ENCODE data around the gene SLC25A6. TPM values are rescaled to one million over a fixed set of nuclear protein-coding genes. Genes with fewer than 3 reads are reported as not detected.
A peak's percentile ranks its signal among the peaks of the same experiment; 100 is the strongest.
"Not testable (repeated sequence)": the region's sequence is repeated elsewhere in the genome, so short reads cannot be mapped to it uniquely, and the experiment has no call there.

SLC25A6 gene
- total RNA-seq (2014; rRNA removed; shearing (Covaris generic); ENCODE audit: low replicate concordance): 478 and 634 TPM in 2 replicates

DNA sequence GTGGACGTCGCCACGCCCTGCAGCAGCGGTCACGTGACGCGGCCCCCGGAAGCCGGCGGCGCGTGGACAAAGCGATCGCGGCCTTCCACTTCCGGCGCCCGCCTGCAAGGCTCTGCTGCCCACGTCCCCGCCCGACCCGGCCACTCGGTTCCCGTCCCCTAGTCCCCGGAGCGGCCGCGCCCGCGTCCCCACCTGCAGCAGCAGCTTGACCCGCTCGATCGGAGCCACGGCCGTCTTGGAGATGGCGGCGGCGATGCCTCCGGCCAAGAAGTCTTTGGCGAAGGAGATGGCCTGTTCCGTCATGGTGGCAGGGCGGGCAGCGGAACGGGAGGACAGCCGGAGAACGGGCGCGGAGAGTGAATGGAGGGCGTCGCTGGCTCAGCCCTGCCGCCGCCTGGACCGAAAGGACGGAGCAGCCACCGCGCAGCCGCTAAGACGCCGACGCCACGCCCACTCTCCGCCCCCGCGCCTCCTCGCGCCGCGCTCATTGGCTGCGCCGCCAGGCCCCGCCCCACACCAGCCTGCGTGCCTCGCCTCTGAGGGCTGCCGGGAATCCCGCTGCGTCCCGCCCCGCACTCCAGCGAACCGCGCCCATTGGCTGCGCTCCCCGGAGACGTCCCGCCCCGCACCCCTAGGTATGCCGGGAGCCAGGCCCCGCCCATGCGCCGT lies at the start of gene SLC25A6:
TSS of gene SLC25A6 (minus strand) at position 407 of the 669 bp plus-strand sequence. CDS start at position 303, 104 bp downstream.
- peaks cover 70% of the 10 kb centered on the region for H3K36me3 ChIP-seq
- H3K27me3 ChIP-seq: no peaks in the 10 kb centered on the region
- no peaks in the 10 kb centered on the region for H3K9me3 ChIP-seq
- peak within 1 kb of the TSS; percentile 97 for H3K4me3 ChIP-seq
- DNase-seq: peak; percentile 100

DNA sequence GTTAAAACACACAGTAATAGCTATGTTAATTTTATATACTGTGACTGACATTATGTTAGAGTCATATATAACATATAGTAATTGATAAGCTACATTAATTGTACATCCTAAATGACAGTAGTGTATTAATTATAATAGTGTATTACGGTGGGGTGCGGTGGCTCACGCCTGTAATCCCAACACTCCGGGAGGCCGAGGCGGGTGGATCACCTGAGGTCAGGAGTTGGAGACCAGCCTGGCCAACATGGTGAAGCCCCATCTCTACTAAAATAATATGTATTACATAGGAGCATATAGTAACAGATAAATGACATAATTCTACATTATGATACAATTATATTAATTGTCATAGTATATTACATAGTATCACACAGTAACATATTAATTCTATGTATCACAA lies 48.6 kb upstream of the SLC25A6 start:
- H3K27me3 ChIP-seq: no peaks in the 10 kb centered on the region
- peaks cover 39% of the 10 kb centered on the region for H3K36me3 ChIP-seq
- no peak for DNase-seq
- peaks cover 12% of the 10 kb centered on the region for H3K9me3 ChIP-seq
- H3K4me3 ChIP-seq: no peak overlapping the region

DNA sequence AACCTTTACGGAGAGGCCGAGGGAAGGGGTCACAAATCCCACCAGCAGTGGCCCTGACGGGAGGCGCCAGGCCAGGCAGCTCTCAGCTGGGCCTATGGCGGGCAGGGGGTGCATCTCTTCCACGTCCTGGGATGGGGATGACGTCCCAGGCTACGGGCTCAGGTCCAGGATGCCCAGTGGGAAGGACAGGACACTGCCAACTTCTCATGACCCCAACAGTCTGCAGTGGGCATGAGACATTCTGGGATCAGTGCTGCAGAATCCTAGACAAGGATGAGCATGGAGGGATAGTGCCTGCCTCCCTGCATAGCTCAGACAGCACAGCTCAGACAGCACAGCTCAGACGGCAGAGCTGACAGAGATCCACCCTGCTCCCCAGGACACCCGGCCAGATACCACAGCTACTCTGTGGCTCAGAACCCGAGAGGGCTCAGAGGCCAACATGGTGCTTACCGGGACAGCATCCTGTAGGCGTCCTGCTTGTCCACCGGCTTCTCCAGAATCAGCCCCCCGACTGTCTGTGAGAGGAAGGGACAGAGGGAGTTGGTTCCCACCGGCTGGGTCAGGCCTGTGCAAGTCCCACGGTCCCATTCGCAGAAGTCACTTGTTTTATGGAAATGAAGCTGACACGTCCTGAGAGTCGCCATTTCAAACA lies 43.5 kb upstream of the SLC25A6 start:
- Histone ChIP-seq H3K9me3 (no peaks in the 10 kb centered on the region), H3K36me3 (peaks cover 29% of the 10 kb centered on the region), H3K4me3 (no peak overlapping the region), H3K27me3 (no peaks in the 10 kb centered on the region)
- no peak for DNase-seq

DNA sequence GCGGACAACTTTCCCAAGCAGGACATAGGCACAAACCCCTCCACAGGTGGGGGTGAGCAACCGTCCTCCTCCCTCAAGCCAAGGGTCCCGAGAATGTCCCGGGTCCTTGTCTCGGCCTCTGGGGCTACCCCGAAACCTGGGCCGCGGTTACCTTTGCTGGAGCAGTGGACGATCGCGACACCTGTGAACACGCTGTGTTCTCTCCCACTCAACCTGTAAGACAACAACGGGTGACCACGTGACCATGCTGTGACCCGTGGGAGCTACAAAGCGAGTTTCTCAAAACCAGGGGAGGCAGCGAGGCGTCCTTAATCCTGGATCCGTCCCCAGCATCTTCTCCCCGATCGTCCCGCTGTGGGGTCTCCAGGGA lies 42.9 kb upstream of the SLC25A6 start:
- H3K27me3 ChIP-seq: no peaks in the 10 kb centered on the region
- DNase-seq: no peak
- H3K9me3 ChIP-seq: no peaks in the 10 kb centered on the region
- peaks cover 31% of the 10 kb centered on the region for H3K36me3 ChIP-seq
- H3K4me3 ChIP-seq: no peak overlapping the region

DNA sequence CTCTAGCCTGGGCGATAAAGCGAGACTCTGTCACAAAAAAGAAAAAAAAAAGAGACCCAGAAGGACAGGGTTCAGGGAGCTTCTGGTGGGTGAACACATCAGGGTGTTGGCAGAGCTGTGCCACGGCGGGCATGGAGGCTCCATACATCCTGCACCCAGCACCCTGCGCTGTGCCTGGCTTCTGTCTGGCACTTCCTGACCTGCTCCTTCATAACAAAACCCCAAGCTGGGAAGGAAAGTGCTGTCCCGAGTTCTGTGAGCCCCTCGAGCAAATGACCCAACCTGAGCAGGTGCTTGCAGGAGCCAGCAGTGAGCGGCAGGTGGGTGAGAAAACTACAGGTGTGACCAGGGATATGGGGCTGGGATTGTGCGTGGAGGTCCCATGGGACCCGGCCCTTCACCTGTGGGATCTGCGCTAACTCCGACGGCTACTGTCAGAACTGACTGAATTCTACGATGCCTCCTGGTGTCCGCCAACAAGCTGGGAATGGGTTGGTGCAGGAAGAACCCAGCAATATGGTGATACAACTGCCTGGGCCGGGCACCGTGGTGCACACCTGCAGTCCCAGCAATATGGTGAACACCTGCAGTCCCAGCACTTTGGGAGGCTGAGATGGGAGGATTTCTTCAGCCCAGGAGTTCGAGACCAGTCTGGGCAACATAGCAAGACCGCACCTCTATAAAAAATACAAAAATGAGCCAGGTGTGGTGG lies 41.9 kb upstream of the SLC25A6 start:
- no peaks in the 10 kb centered on the region for H3K9me3 ChIP-seq
- H3K27me3 ChIP-seq: no peaks in the 10 kb centered on the region
- peaks cover 28% of the 10 kb centered on the region for H3K36me3 ChIP-seq
- no peak overlapping the region for H3K4me3 ChIP-seq
- DNase-seq: no peak

DNA sequence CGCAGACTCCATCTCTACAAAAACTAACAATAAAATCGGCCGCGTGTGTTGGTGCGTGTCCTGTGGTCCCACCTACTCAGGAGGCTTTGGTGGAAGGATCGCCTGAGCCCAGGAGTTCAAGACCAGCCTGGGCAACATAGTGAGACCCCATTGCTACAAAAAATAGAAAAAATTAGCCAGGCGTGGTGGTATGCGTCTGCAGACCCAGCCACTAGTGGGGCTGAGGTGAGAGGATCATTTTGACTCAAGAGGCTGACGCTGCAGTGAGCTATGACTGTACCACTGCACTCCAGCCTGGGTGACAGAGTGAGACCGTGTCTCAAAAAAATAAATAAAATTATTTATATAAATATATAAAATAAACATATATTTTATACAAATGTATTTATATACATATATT lies 38.5 kb upstream of the SLC25A6 start:
- Histone ChIP-seq H3K36me3 (peaks cover 40% of the 10 kb centered on the region), H3K27me3 (no peaks in the 10 kb centered on the region), H3K4me3 (no peak overlapping the region), H3K9me3 (no peaks in the 10 kb centered on the region)
- DNase-seq: no peak

DNA sequence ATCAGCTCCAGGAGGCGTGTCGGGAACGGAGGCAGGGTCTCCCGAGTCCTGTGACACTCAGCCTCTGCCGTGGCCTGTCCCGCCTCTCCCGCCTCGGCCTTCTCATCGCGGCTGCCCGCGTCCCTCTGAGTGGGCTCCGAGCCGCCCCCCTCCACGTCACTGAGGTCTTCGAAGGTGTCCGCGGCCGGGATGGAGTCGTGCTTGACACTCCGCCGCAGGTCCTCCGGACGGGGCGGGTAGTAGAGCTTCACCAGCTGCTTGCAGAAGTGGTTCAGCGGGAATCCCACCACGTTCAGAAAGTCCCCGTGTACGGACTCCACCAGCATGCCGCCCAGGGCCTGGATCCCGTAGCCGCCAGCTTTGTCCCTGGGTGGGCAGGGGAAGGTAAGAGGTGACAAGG lies 35.8 kb upstream of the SLC25A6 start:
- H3K4me3 ChIP-seq: no peak overlapping the region
- peaks cover 49% of the 10 kb centered on the region for H3K36me3 ChIP-seq
- H3K9me3 ChIP-seq: peaks cover 10% of the 10 kb centered on the region
- no peaks in the 10 kb centered on the region for H3K27me3 ChIP-seq
- no peak for DNase-seq

DNA sequence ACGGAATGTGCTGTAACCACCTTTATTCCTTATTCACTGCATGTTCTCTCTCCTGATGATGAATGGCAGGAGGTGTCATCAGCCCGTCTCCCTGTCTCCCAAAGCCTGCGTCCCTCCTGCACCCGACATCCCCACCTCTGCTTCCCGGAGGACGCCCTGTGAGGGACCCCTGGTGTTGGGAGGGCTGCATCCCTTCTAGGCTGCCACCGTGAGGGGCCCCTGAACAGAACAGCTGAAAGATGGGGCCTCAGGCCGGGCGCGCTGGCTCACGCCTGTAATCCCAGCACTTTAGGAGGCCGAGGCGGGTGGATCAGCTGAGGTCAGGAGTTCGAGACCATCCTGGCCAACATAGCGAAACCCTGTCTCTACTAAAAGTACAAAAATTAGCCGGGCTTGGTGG lies 34.4 kb upstream of the SLC25A6 start:
- DNase-seq, H3K4me3 ChIP-seq, H3K27me3 ChIP-seq: not testable (repeated sequence)
- Histone ChIP-seq H3K36me3 (peaks cover 56% of the 10 kb centered on the region), H3K9me3 (peaks cover 24% of the 10 kb centered on the region)

DNA sequence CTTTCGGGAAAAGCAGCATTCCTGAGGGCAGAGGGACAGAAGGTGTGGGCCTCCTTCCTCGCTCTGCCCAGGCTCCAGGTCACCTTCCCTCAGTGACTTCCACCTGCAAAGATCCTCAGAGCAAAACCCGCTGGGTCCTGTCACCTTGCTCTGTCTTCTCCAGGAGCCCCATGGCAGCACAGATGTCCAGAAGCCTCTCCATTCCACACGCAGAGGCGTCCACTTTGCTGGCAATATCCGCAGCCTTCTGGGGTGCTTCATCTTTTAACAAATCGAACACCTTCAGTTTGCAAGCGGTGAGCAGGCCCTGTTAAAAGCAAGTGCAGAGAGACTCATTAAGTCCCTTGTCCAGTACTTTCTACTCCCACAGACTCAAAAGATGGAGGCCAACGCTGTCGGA lies 33.5 kb upstream of the SLC25A6 start:
- Histone ChIP-seq H3K27me3 (no peaks in the 10 kb centered on the region), H3K36me3 (peaks cover 59% of the 10 kb centered on the region), H3K9me3 (peaks cover 25% of the 10 kb centered on the region), H3K4me3 (no peak overlapping the region)
- no peak for DNase-seq

DNA sequence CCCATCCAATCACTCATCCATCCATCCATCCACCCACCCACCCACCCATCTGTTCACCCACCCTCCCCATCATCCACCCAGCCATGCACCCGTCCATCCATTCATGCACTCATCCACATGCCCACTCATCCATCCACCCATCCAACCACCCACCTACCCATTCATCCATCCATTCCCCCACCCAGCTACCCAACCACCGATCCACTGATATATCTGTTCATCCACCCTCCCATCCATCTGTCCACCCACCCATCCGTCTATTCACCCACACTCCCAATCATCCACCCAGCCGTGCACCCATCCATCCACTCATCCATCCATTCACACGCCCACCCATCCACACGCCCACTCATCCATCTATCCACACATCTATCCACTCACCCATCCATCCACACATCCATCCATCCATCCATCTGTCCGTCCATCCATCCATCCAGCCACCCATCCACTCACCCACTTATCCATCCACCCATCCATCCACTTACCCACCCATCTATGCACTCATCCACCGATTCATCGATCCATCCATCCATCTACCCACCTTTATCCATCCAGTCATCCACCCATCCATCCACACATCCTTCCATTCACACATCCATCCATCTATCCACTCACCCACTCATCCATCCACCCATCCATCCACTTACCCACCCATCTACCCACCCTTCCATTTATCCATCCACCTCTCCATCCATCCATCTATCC lies 32.4 kb upstream of the SLC25A6 start:
- no peak for DNase-seq
- Histone ChIP-seq H3K4me3 (no peak overlapping the region), H3K27me3 (no peaks in the 10 kb centered on the region), H3K36me3 (peaks cover 55% of the 10 kb centered on the region), H3K9me3 (peaks cover 25% of the 10 kb centered on the region)

DNA sequence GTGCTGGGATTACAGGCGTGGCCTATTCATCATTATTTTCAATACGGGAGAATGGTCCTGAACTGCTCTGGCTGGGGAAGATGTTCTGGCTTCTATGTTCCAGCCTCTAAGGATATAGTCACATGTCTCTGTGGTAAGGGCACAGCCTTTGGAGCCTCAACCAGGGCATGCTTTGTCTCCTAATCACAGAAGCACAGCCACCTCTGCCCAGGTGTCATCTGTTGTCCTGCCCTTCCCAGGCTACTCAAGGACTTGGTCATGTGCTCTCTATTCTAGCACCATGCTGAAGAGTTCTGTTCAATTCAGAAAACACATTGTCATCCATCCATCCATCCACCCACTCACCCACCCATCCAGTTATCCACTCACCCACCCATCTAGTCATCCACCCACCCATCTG lies 31.3 kb upstream of the SLC25A6 start:
- Histone ChIP-seq H3K27me3 (no peaks in the 10 kb centered on the region), H3K9me3 (peaks cover 25% of the 10 kb centered on the region), H3K4me3 (no peak overlapping the region), H3K36me3 (peaks cover 60% of the 10 kb centered on the region)
- no peak for DNase-seq

DNA sequence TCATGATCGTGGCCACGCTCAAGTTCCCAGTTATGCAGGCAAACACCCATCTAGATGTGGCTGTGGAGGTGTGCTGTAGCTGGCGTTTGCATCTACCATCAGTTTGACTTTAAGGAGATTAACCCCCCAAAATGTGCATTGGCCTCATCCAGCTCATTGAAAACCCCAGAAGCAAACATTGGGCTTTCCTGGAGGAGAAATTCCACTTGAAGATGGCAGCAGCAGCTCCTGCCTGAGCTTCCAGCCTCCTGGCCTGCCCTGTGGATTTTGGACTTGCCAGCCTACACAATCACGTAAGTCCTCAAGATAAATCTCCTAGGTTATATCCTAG lies 30.2 kb upstream of the SLC25A6 start:
- H3K36me3 ChIP-seq: peaks cover 58% of the 10 kb centered on the region
- DNase-seq: no peak
- peaks cover 25% of the 10 kb centered on the region for H3K9me3 ChIP-seq

DNA sequence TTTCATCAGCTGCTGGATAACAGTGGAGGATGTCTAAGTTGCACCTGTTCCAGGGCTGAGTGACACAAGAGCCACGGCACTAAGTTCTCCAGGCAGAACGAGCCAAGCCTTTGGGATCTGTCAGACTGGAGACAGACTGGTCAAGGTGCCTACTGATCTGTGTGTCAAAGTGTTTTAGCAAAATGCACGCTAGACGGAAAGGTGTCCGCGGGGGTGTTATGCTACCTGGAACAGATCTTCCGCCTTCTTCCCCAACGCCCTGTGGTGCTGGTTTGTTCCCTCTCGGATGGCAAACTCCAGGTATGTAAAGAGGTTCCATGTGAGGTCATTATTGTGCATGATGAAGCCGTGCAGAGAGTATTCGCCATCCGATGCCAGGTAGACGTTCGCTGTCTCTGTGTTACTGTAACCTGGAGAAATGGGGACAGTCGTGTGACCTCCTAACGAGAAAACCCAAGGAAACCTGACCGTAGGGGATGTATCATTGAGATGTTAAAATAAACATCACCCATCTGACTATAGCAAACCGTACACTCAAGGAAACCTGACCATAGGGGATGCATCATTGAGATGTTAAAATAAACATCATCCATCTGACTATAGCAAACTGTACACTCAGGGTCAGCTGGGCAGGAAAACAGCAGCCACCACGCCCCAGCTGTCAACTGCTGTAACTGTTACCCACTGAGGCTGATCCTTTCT lies 29.7 kb upstream of the SLC25A6 start:
- no peak overlapping the region for H3K4me3 ChIP-seq
- peaks cover 59% of the 10 kb centered on the region for H3K36me3 ChIP-seq

More for the DNA sequence above, 30.2 kb upstream of the SLC25A6 start:
- no peaks in the 10 kb centered on the region for H3K27me3 ChIP-seq
- no peak overlapping the region for H3K4me3 ChIP-seq

DNA sequence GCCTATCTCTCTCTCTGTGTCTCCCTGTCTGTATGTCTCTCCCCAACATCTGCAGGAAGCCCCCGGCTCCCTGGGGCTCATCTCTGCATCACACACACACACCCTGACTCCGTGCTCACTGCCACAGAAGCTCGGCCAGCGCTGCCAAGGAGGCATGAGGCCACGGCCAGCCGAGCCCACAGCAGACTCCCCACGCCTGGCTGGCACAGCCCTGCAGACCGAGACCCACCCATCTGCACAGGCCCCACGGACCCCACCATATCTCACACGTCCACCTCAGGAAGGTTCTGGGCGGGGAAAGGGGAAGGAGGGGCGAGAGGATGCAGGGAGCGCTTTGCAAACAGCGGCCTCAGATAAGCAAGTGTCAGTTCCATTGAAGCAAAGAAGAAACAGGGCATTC lies 28.5 kb upstream of the SLC25A6 start:
- no peak for DNase-seq
- H3K27me3 ChIP-seq: no peaks in the 10 kb centered on the region
- H3K9me3 ChIP-seq: peaks cover 25% of the 10 kb centered on the region
- no peak overlapping the region for H3K4me3 ChIP-seq
- peaks cover 56% of the 10 kb centered on the region for H3K36me3 ChIP-seq

More for the DNA sequence above, 29.7 kb upstream of the SLC25A6 start:
- no peak for DNase-seq
- H3K9me3 ChIP-seq: peaks cover 25% of the 10 kb centered on the region
- H3K27me3 ChIP-seq: no peaks in the 10 kb centered on the region

DNA sequence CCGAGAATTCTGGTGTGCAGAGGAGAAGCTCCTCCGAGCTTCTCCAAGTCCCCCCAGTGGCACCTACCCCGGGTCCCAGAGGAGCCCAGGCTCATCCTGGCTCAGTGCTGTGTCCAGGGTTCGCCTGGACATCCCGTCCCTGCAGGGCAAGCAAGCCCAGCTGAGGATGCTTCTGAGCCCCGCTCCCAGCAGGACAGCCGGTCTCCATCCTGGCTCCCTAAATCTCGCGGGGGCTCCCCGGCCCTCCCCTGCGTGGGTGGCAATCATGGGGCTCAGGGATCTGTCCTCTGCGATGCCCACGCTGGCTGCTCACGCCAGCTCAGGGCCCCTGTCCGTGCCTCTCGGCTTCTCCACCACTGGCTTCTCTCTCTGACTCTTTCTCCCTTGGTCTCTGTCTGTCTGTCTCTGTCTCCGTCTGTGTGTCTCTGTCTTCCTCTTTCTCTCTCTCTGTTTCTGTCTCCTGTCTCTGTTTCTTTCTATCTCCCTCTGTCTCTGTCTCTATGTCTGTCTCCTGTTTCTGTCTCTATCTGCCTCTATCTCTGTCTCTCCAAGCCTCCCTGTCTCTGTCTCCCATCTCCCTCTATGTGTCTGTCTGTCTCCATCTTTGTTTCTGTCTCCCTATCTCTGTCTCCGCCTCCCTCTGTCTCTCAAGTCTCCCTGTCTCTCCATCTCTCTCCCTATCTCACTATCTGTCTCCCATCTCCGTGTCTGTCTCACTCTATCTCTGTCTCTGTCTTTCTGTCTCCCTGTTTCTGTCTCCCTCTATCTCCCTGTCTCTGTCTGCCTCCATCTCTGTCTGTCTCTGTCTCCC lies 27.8 kb upstream of the SLC25A6 start:
- Histone ChIP-seq H3K27me3 (no peaks in the 10 kb centered on the region), H3K9me3 (peaks cover 25% of the 10 kb centered on the region), H3K36me3 (peaks cover 51% of the 10 kb centered on the region), H3K4me3 (no peak overlapping the region)
- DNase-seq: no peak
